Neuronal stem cell (in vitro differentiated cells): ENCODE data around the gene ACVR2A.

Source experiments
- DNase-seq: peaks from one replicate; pipeline ENCODE4 v3.0.0-alpha.2; 2013; ENCODE audit warnings: low spot score
- H2AFZ ChIP-seq: one replicate; pipeline ENCODE4 v1.6.1; 2013; ENCODE audit warnings: mild to moderate bottlenecking, low read length, inconsistent platforms
- H2AK5ac ChIP-seq: 2 replicates; pipeline ENCODE4 v1.6.1; 2013; ENCODE audit warnings: low read depth, mild to moderate bottlenecking, inconsistent platforms, low read length, moderate library complexity, mixed read lengths
- H2BK120ac ChIP-seq: 2 replicates; pipeline ENCODE4 v1.6.1; 2013; ENCODE audit warnings: low read depth, mild to moderate bottlenecking, inconsistent platforms, low read length, moderate library complexity, mixed read lengths
- H2BK12ac ChIP-seq: one replicate; pipeline ENCODE4 v1.6.1; 2013; ENCODE audit warnings: low read length, inconsistent platforms
- H2BK15ac ChIP-seq: 2 replicates; pipeline ENCODE4 v1.6.1; 2013; ENCODE audit warnings: mild to moderate bottlenecking, low read length, inconsistent platforms, mixed read lengths
- H2BK5ac ChIP-seq: one replicate; pipeline ENCODE4 v1.6.1; 2013; ENCODE audit warnings: inconsistent platforms, mild to moderate bottlenecking, low read length, moderate library complexity
- H3K14ac ChIP-seq: one replicate; pipeline ENCODE4 v1.6.1; 2013; ENCODE audit warnings: low read length, inconsistent platforms
- H3K18ac ChIP-seq: 2 replicates; pipeline ENCODE4 v1.6.1; 2013; ENCODE audit warnings: low read length, inconsistent platforms
- H3K23ac ChIP-seq: 2 replicates; pipeline ENCODE4 v1.6.1; 2013; ENCODE audit warnings: low read depth, mild to moderate bottlenecking, mixed read lengths, low read length, inconsistent platforms; ENCODE audit not compliant: poor library complexity
- H3K27ac ChIP-seq: replicated peaks from 3 replicates; pipeline ENCODE4 v1.5.1; 2013; ENCODE audit warnings: low read length, inconsistent platforms
- H3K27me3 ChIP-seq, 3 experiments: 2 replicates each; pipeline ENCODE4 v1.6.1; 2013; ENCODE audit warnings: low read length in 3 of 3, mild to moderate bottlenecking in 2 of 3, inconsistent platforms in 1 of 3, low read depth in 1 of 3, mixed read lengths in 1 of 3, moderate library complexity in 1 of 3; ENCODE audit not compliant: control insufficient read depth in 3 of 3, insufficient read depth in 3 of 3
- H3K36me3 ChIP-seq, 2 donors: replicated peaks in 1 of 2; 2 replicates each; pipeline ENCODE4 v1.6.1; 2013; ENCODE audit warnings: low read length in 2 of 2; ENCODE audit not compliant: control insufficient read depth in 2 of 2, insufficient read depth in 2 of 2
- H3K4ac ChIP-seq: 2 replicates; pipeline ENCODE4 v1.6.1; 2013; ENCODE audit warnings: inconsistent platforms, mild to moderate bottlenecking, low read length, moderate library complexity
- H3K4me1 ChIP-seq, 2 donors: 1 replicate in 1 of 2; 2 replicates in 1 of 2; pipeline ENCODE4 v1.6.1; 2013; ENCODE audit warnings: low read length in 2 of 2, low read depth in 1 of 2; ENCODE audit not compliant: control insufficient read depth in 2 of 2, insufficient read depth in 1 of 2
- H3K4me2 ChIP-seq: one replicate; pipeline ENCODE4 v1.6.1; 2013; ENCODE audit warnings: mild to moderate bottlenecking, low read length, inconsistent platforms; ENCODE audit not compliant: insufficient read depth, poor library complexity, severe bottlenecking
- H3K4me3 ChIP-seq, 2 donors: 2 replicates each; pipeline ENCODE4 v1.5.1; 2013; ENCODE audit warnings: low read length in 2 of 2, mild to moderate bottlenecking in 2 of 2, inconsistent platforms in 1 of 2, moderate library complexity in 1 of 2
- H3K79me1 ChIP-seq: one replicate; pipeline ENCODE4 v1.6.1; 2013; ENCODE audit warnings: low read depth, mild to moderate bottlenecking, inconsistent platforms, low read length, moderate library complexity
- H3K9ac ChIP-seq: one replicate; pipeline ENCODE4 v1.6.1; 2013; ENCODE audit warnings: mild to moderate bottlenecking, low read depth, low read length, inconsistent platforms; ENCODE audit not compliant: poor library complexity
- H3K9me3 ChIP-seq, 2 donors: replicated peaks in 1 of 2; 2 replicates each; pipeline versions ENCODE3 to v1.6.1; 2013; ENCODE audit warnings: low read length in 2 of 2, mild to moderate bottlenecking in 2 of 2, inconsistent platforms in 1 of 2, low read depth in 1 of 2, mixed read lengths in 1 of 2, moderate library complexity in 1 of 2; ENCODE audit not compliant: control insufficient read depth in 2 of 2, insufficient read depth in 1 of 2
- H4K8ac ChIP-seq: one replicate; pipeline ENCODE4 v1.6.1; 2013; ENCODE audit warnings: low read depth, mild to moderate bottlenecking, inconsistent platforms, low read length, moderate library complexity
- H4K91ac ChIP-seq: one replicate; pipeline ENCODE4 v1.6.1; 2013; ENCODE audit warnings: low read length, low read depth, mild to moderate bottlenecking, inconsistent platforms; ENCODE audit not compliant: poor library complexity
- WGBS, 2 donors: extraction: QIAGEN DNeasy Blood & Tissue Kit; methylation state at CpG; one replicate each; pipeline ENCODE4 v1.1.7; 2013; ENCODE audit warnings: missing lambda C conversion rate in 2 of 2, mixed read lengths in 1 of 2; ENCODE audit not compliant: insufficient read length in 2 of 2, insufficient replicate concordance in 1 of 2; ENCODE audit errors: extremely low coverage in 2 of 2; 5-methylcytosine and 5-hydroxymethylcytosine counted together

Gene ACVR2A

DNA sequence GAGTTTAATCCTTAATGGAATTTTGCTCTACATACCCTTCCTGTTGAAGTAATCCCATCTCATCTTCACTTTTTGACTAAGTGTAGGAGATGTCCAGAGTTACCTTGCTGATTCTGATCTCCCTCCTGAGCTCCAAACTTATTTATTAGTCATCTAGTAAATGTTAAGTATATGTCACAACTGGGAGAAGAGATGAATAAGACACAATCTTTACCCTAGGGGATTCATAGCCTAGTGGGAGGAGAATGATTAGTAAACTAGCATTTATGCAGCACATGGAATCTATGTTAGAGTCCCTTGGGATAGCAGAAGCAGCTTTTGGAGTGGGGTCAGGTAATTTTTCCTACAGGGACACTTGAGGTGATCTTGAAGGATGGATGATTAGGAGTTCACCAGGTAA is 20.7 kb downstream of the ACVR2A start:
- no peak overlapping the region for H4K91ac ChIP-seq
- H3K27me3 ChIP-seq = no peaks in the 10 kb centered on the region
- H3K9me3 ChIP-seq = peaks cover 0 to 3% of the 10 kb centered on the region in 2 donors
- no peak overlapping the region for H2AFZ ChIP-seq
- H2BK5ac ChIP-seq = no peak overlapping the region
- no peak overlapping the region for H3K18ac ChIP-seq
- H3K9ac ChIP-seq = no peak overlapping the region
- no peak overlapping the region for H2BK15ac ChIP-seq
- H3K23ac ChIP-seq = no peak overlapping the region
- no peak overlapping the region for H3K4ac ChIP-seq
- H3K4me2 ChIP-seq = no peak overlapping the region
- no peak overlapping the region for H3K14ac ChIP-seq
- H3K4me1 ChIP-seq = no peaks in the 10 kb centered on the region
- no peak overlapping the region for H2BK120ac ChIP-seq
- H3K79me1 ChIP-seq = no peaks in the 10 kb centered on the region
- no peak overlapping the region for H3K4me3 ChIP-seq
- no peaks in the 10 kb centered on the region for H3K36me3 ChIP-seq
- no peak overlapping the region for H2BK12ac ChIP-seq
- DNase-seq = no peak
- no peak overlapping the region for H2AK5ac ChIP-seq
- no peak overlapping the region for H4K8ac ChIP-seq
- H3K27ac ChIP-seq = no peak overlapping the region

DNA sequence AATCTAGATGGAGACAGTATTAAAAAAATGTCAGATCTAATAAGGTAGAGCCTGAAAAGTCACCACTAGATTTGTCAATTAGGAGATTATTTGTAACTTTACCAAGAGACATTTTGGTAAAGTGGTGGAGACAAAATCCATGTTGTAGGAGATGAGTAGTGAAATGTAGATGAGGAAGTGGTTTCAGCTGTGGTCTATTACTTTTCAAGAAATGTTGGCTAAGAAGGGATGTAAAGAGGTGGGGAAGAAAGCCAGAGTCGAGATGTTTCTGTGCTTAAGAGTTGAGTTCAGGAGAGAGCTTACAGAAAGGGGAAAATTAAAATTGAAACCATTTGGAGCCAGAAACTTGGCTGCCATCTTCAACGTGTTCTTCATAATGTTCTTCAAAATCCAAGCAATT is 22.2 kb downstream of the ACVR2A start:
- Histone ChIP-seq H3K79me1 (no peaks in the 10 kb centered on the region), H2BK12ac (no peak overlapping the region), H2BK15ac (no peak overlapping the region), H3K36me3 (no peaks in the 10 kb centered on the region), H3K27me3 (no peaks in the 10 kb centered on the region), H2AK5ac (no peak overlapping the region), H3K23ac (no peak overlapping the region), H2AFZ (no peak overlapping the region), H3K4me2 (no peak overlapping the region), H4K91ac (no peak overlapping the region), H2BK5ac (no peak overlapping the region), H3K9me3 (peaks cover 0 to 3% of the 10 kb centered on the region in 2 donors), H4K8ac (no peak overlapping the region), H3K27ac (no peak overlapping the region), H3K4me1 (no peaks in the 10 kb centered on the region), H3K4me3 (no peak overlapping the region), H3K14ac (no peak overlapping the region), H3K4ac (no peak overlapping the region), H2BK120ac (no peak overlapping the region), H3K9ac (no peak overlapping the region), H3K18ac (no peak overlapping the region)
- DNase-seq = no peak
- no CpG with 5 or more reads among the region's 2 CpGs for WGBS, 2 donors

DNA sequence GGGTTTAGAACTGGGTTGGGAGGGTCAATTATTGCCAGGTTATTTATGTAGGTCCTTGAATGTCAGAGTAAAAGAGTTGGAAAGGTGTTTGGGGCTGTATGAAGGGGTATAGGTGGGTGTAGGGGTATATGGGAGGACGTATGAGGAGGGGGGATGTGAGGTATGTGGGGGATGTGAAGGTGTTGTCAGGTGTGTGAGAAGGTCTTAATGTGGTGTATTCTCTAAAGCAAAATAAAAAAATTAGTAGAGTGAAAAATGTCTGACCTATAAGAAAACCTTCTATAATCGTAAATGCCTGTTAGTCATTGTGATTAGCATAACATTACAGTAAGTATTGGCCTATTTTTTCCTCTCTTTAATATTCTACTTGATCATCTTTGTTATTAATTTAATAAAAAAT is 25.1 kb downstream of the ACVR2A start:
- Histone ChIP-seq H3K79me1 (no peaks in the 10 kb centered on the region), H4K8ac (no peak overlapping the region), H3K23ac (no peak overlapping the region), H2AK5ac (no peak overlapping the region), H2BK15ac (no peak overlapping the region), H3K4me1 (no peaks in the 10 kb centered on the region), H3K14ac (no peak overlapping the region), H2BK12ac (no peak overlapping the region), H3K9ac (no peak overlapping the region), H3K27ac (no peak overlapping the region), H3K27me3 (no peaks in the 10 kb centered on the region), H3K4ac (no peak overlapping the region), H3K18ac (no peak overlapping the region), H3K4me3 (no peak overlapping the region), H3K4me2 (no peak overlapping the region), H2BK120ac (no peak overlapping the region), H4K91ac (no peak overlapping the region), H2BK5ac (no peak overlapping the region), H3K36me3 (no peaks in the 10 kb centered on the region), H3K9me3 (peaks cover 0 to 3% of the 10 kb centered on the region in 2 donors), H2AFZ (no peak overlapping the region)
- no peak for DNase-seq
- WGBS, 2 donors = 100% methylated on average over 1 of the region's 2 CpGs; no CpG with 5 or more reads in 1 of the 2 donors

DNA sequence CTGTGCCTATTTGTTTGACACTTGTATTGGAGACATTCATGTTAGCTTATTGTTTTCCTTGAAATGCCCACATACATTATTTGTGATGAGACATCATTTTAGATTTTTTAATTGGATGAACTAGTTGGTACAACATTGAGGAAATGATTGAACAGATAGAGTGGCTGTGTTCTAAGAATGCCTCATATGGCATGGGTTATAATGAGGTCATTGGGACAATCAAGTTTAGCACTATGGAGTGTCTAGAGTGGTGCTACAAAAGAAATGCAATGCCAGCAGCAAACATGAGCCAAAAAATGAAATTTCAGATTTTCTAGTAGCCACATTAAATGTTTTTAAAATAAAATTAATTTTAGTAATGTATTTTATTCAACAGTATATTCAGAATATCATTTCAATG is 28.1 kb downstream of the ACVR2A start:
- H3K4me1 ChIP-seq = peaks cover 3% of the 10 kb centered on the region in 2 donors
- no peak overlapping the region for H3K4ac ChIP-seq
- no peaks in the 10 kb centered on the region for H3K9me3 ChIP-seq
- no peak overlapping the region for H2AFZ ChIP-seq
- H3K18ac ChIP-seq = no peak overlapping the region
- no peaks in the 10 kb centered on the region for H3K36me3 ChIP-seq
- no peak overlapping the region for H4K8ac ChIP-seq
- H4K91ac ChIP-seq = no peak overlapping the region
- no peak overlapping the region for H3K9ac ChIP-seq
- H3K27ac ChIP-seq = no peak overlapping the region
- no peak overlapping the region for H2BK5ac ChIP-seq
- H3K14ac ChIP-seq = no peak overlapping the region
- H3K23ac ChIP-seq = no peak overlapping the region
- no peak overlapping the region for H2BK15ac ChIP-seq
- DNase-seq = no peak
- H3K27me3 ChIP-seq = no peaks in the 10 kb centered on the region
- H2BK120ac ChIP-seq = no peak overlapping the region
- H2BK12ac ChIP-seq = no peak overlapping the region
- H3K4me3 ChIP-seq = no peak overlapping the region
- no peak overlapping the region for H3K4me2 ChIP-seq
- no peak overlapping the region for H2AK5ac ChIP-seq
- no peaks in the 10 kb centered on the region for H3K79me1 ChIP-seq
